H9 (cell line): ENCODE results near the gene JAG1. TPM values are rescaled to one million over a fixed set of nuclear protein-coding genes. Genes with fewer than 3 reads are reported as not detected.

Experiments used
- DNase-seq: peaks from one replicate; pipeline ENCODE4 v3.0.0-alpha.2; 2017
- H2AFZ ChIP-seq: one replicate; pipeline ENCODE4 v1.6.1; 2013; ENCODE audit warnings: mild to moderate bottlenecking, low read length, control low read depth, moderate library complexity
- H2AK5ac ChIP-seq: 2 replicates; pipeline ENCODE4 v1.6.1; 2013; ENCODE audit warnings: low read length, control low read depth, mixed read lengths; ENCODE audit not compliant: insufficient read length
- H2BK120ac ChIP-seq: one replicate; pipeline ENCODE4 v1.6.1; 2013; ENCODE audit warnings: low read depth, mild to moderate bottlenecking, low read length, control low read depth, inconsistent platforms; ENCODE audit not compliant: poor library complexity, severe bottlenecking
- H2BK12ac ChIP-seq: 2 replicates; pipeline ENCODE4 v1.6.1; 2013; ENCODE audit warnings: low read length, control low read depth, mixed read lengths, low read depth; ENCODE audit not compliant: insufficient read length
- H2BK15ac ChIP-seq: 2 replicates; pipeline ENCODE4 v1.6.1; 2013; ENCODE audit warnings: low read depth, low read length, control low read depth
- H2BK20ac ChIP-seq: one replicate; pipeline ENCODE4 v1.6.1; 2013; ENCODE audit warnings: low read depth, mild to moderate bottlenecking, low read length, control low read depth, inconsistent platforms; ENCODE audit not compliant: poor library complexity, severe bottlenecking
- H2BK5ac ChIP-seq: 2 replicates; pipeline ENCODE4 v1.6.1; 2013; ENCODE audit warnings: low read length, control low read depth, mixed read lengths; ENCODE audit not compliant: insufficient read length
- H3K14ac ChIP-seq: 2 replicates; pipeline ENCODE4 v1.6.1; 2013; ENCODE audit warnings: low read length, control low read depth; ENCODE audit not compliant: insufficient read depth
- H3K18ac ChIP-seq: 2 replicates; pipeline ENCODE4 v1.6.1; 2013; ENCODE audit warnings: low read depth, mild to moderate bottlenecking, mixed read lengths, low read length, control low read depth; ENCODE audit not compliant: insufficient read length
- H3K23ac ChIP-seq: 2 replicates; pipeline ENCODE4 v1.6.1; 2013; ENCODE audit warnings: low read length, control low read depth, mixed read lengths, low read depth; ENCODE audit not compliant: insufficient read length
- H3K23me2 ChIP-seq: 2 replicates; pipeline ENCODE4 v1.6.1; 2013; ENCODE audit warnings: low read depth, mild to moderate bottlenecking, mixed read lengths, low read length, control low read depth; ENCODE audit not compliant: insufficient read length, poor library complexity, severe bottlenecking
- H3K27ac ChIP-seq: 2 replicates; pipeline ENCODE4 v1.5.1; 2013; ENCODE audit warnings: low read length, control low read depth, mixed read lengths, low read depth; ENCODE audit not compliant: insufficient read length
- H3K27me3 ChIP-seq: 2 replicates; pipeline ENCODE4 v1.6.1; 2013; ENCODE audit warnings: low read length, control low read depth, inconsistent platforms; ENCODE audit not compliant: insufficient read depth
- H3K4ac ChIP-seq: 2 replicates; pipeline ENCODE4 v1.6.1; 2013; ENCODE audit warnings: low read depth, mild to moderate bottlenecking, control low read depth, inconsistent platforms, low read length, moderate library complexity
- H3K4me1 ChIP-seq: 2 replicates; pipeline ENCODE4 v1.6.1; 2013; ENCODE audit warnings: low read length, control low read depth, inconsistent platforms; ENCODE audit not compliant: insufficient read depth
- H3K4me2 ChIP-seq: 2 replicates; pipeline ENCODE4 v1.6.1; 2013; ENCODE audit warnings: low read length, control low read depth, mixed read lengths; ENCODE audit not compliant: insufficient read length, insufficient read depth
- H3K56ac ChIP-seq: 2 replicates; pipeline ENCODE4 v1.6.1; 2013; ENCODE audit warnings: low read depth, mild to moderate bottlenecking, mixed read lengths, low read length, control low read depth; ENCODE audit not compliant: insufficient read length
- H3K79me1 ChIP-seq: 2 replicates; pipeline ENCODE4 v1.6.1; 2013; ENCODE audit warnings: low read depth, mild to moderate bottlenecking, moderate library complexity, low read length, control low read depth, inconsistent platforms; ENCODE audit not compliant: insufficient read depth, poor library complexity, severe bottlenecking
- H3K79me2 ChIP-seq: 2 replicates; pipeline ENCODE4 v1.6.1; 2013; ENCODE audit warnings: low read length, control low read depth, inconsistent platforms; ENCODE audit not compliant: insufficient read depth
- H3K9ac ChIP-seq: 2 replicates; pipeline ENCODE4 v1.6.1; 2013; ENCODE audit warnings: low read length, control low read depth, mixed read lengths; ENCODE audit not compliant: insufficient read length; ENCODE audit errors: extremely low read depth
- H3K9me3 ChIP-seq: one replicate; pipeline ENCODE4 v1.6.1; 2013; ENCODE audit warnings: low read depth, low read length, inconsistent platforms; ENCODE audit not compliant: control insufficient read depth
- H3T11ph ChIP-seq: one replicate; pipeline ENCODE4 v1.6.1; 2013; ENCODE audit warnings: mild to moderate bottlenecking, low read length, control low read depth, inconsistent platforms
- H4K20me1 ChIP-seq: one replicate; pipeline ENCODE4 v1.6.1; 2013; ENCODE audit not compliant: control insufficient read depth, insufficient read length, insufficient read depth
- H4K5ac ChIP-seq: 2 replicates; pipeline ENCODE4 v1.6.1; 2013; ENCODE audit warnings: low read depth, mild to moderate bottlenecking, mixed read lengths, low read length, control low read depth; ENCODE audit not compliant: insufficient read length
- H4K8ac ChIP-seq: replicated peaks from 2 replicates; pipeline ENCODE4 v1.6.1; 2013; ENCODE audit warnings: low read length, control low read depth, mixed read lengths, low read depth; ENCODE audit not compliant: insufficient read length
- H4K91ac ChIP-seq: 2 replicates; pipeline ENCODE4 v1.6.1; 2013; ENCODE audit warnings: low read depth, mild to moderate bottlenecking, moderate library complexity, mixed read lengths, low read length, control low read depth; ENCODE audit not compliant: insufficient read length
- H3K27ac Mint-ChIP-seq, 3 experiments: 2 replicates in 2 of 3; 3 replicates in 1 of 3; pipeline ENCODE4 v1.8.0; 2020 to 2021; ENCODE audit warnings: mixed read lengths in 3 of 3, mild to moderate bottlenecking in 1 of 3, moderate library complexity in 1 of 3
- H3K27me3 Mint-ChIP-seq: 2 replicates; pipeline ENCODE4 v1.8.0; 2021; ENCODE audit warnings: low read depth, mild to moderate bottlenecking, moderate library complexity, mixed read lengths
- H3K36me3 Mint-ChIP-seq, 3 experiments: 2 replicates in 2 of 3; 3 replicates in 1 of 3; pipeline ENCODE4 v1.8.0; 2020 to 2021; ENCODE audit warnings: low read depth in 3 of 3, mixed read lengths in 3 of 3; ENCODE audit not compliant: insufficient read depth in 1 of 3
- H3K4me1 Mint-ChIP-seq, 2 experiments: 2 replicates each; pipeline ENCODE4 v1.8.0; 2020; ENCODE audit warnings: mixed read lengths in 2 of 2
- H3K4me3 Mint-ChIP-seq, 2 experiments: 2 replicates in 1 of 2; 3 replicates in 1 of 2; pipeline ENCODE4 v1.8.0; 2020 to 2021; ENCODE audit warnings: mild to moderate bottlenecking in 2 of 2, mixed read lengths in 2 of 2, moderate library complexity in 1 of 2
- H3K9me3 Mint-ChIP-seq, 2 experiments: 2 replicates in 1 of 2; 3 replicates in 1 of 2; pipeline ENCODE4 v1.8.0; 2020; ENCODE audit warnings: mild to moderate bottlenecking in 2 of 2, mixed read lengths in 2 of 2, moderate library complexity in 1 of 2
- WGBS: extraction: QIAGEN DNeasy Blood & Tissue Kit; methylation state at CpG from one replicate; pipeline ENCODE4 v1.1.7; 2013; ENCODE audit warnings: missing lambda C conversion rate, low lambda C conversion rate, mixed read lengths; ENCODE audit not compliant: insufficient read length; ENCODE audit errors: extremely low coverage; 5-methylcytosine and 5-hydroxymethylcytosine counted together
- total RNA-seq: library from RNA; stranded (reverse); gene quantifications from 2 replicates; pipeline ENCODE4 v1.2.1, GENCODE V29; 2021
- TF ChIP-seq, protein P1 (sequence below): fragments of 200-600 bp; sonication (generic); conservative IDR thresholded peaks from 3 replicates; pipeline ENCODE4 v1.8.0; 2021; ENCODE audit warnings: antibody characterized with exemption, mild to moderate bottlenecking

JAG1 gene
- total RNA-seq, 1 experiment from 2014 or later, result 58.1 TPM

DNA sequence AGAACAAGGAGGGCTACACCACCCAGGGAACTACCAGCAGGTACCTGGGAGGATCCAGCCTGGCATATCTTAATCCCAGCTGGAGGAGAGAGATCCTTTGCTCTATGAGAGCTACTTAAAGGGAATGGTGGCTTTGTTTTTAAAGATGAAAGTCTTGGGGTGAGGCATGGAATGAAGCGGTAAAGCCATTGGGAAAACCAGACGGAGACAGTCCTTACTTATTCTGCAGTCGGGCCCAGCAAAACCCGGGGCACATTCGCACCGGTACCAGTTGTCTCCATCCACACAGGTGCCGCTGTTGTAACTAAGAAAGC is 30.3 kb downstream of the JAG1 start:
- Histone ChIP-seq H2AK5ac (no peak overlapping the region), H3K27me3 (no peaks in the 10 kb centered on the region), H2BK120ac (no peak overlapping the region), H4K8ac (no peak overlapping the region), H4K5ac (no peak overlapping the region), H4K91ac (no peak overlapping the region), H3K79me2 (no peaks in the 10 kb centered on the region), H3K4me2 (no peak overlapping the region), H3K18ac (no peak overlapping the region), H3K14ac (no peak overlapping the region), H3K4ac (no peak overlapping the region), H3K27ac (no peak overlapping the region), H2BK12ac (no peak overlapping the region), H3T11ph (no peak overlapping the region), H3K23me2 (no peaks in the 10 kb centered on the region), H2BK15ac (no peak overlapping the region), H2AFZ (no peak overlapping the region), H2BK20ac (no peak overlapping the region), H3K79me1 (no peaks in the 10 kb centered on the region), H3K9me3 (no peaks in the 10 kb centered on the region), H3K23ac (no peak overlapping the region), H3K56ac (no peak overlapping the region), H3K4me1 (0 out of 2 replicates have a peak, but pooled peaks cover under 1% of the 10 kb centered on the region), H4K20me1 (no peaks in the 10 kb centered on the region), H2BK5ac (no peak overlapping the region), H3K9ac (no peak overlapping the region)
- TF ChIP-seq, protein P1, sequence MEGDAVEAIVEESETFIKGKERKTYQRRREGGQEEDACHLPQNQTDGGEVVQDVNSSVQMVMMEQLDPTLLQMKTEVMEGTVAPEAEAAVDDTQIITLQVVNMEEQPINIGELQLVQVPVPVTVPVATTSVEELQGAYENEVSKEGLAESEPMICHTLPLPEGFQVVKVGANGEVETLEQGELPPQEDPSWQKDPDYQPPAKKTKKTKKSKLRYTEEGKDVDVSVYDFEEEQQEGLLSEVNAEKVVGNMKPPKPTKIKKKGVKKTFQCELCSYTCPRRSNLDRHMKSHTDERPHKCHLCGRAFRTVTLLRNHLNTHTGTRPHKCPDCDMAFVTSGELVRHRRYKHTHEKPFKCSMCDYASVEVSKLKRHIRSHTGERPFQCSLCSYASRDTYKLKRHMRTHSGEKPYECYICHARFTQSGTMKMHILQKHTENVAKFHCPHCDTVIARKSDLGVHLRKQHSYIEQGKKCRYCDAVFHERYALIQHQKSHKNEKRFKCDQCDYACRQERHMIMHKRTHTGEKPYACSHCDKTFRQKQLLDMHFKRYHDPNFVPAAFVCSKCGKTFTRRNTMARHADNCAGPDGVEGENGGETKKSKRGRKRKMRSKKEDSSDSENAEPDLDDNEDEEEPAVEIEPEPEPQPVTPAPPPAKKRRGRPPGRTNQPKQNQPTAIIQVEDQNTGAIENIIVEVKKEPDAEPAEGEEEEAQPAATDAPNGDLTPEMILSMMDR, result no peak
- Mint-ChIP-seq H3K27me3 (no peaks in the 10 kb centered on the region; the same call in 1 of the 2 replicates), H3K27ac (peak overlapping the region in 1 of 3 experiments; percentile 6; a peak in 1 of 7 replicates), H3K36me3 (peaks cover 72 to 97% (median 94%) of the 10 kb centered on the region in 3 experiments), H3K4me1 (peaks cover 20 to 33% of the 10 kb centered on the region in 2 experiments), H3K9me3 (no peaks in the 10 kb centered on the region), H3K4me3 (no peak overlapping the region)
- WGBS, result no CpG with 5 or more reads among the region's 7 CpGs
- no peak for DNase-seq
